Activated CD4-positive, alpha-beta T cell treated with anti-CD3 and anti-CD28 coated beads for 4 hours (primary cell): ENCODE data around the gene CBFA2T2.
"Not testable (repeated sequence)": the region's sequence is repeated elsewhere in the genome, so short reads cannot be mapped to it uniquely, and the experiment has no call there.

Experiments
- DNase-seq, 2 donors: peaks; one replicate each; pipeline ENCODE4 v3.0.0-alpha.2; 2020

The CBFA2T2 gene

GRCh38 chr20:33472868-33473435 lies 16.9 kb upstream of the CBFA2T2 start:
- no peak for DNase-seq

GRCh38 chr20:33474097-33474873 lies 15.6 kb upstream of the CBFA2T2 start:
- no peak for DNase-seq

- DNase-seq: no peak
These were observed 14.9 kb upstream of the CBFA2T2 start for GRCh38 chr20:33474963-33475362.

GRCh38 chr20:33475381-33476152 lies 14.3 kb upstream of the CBFA2T2 start:
- no peak for DNase-seq

GRCh38 chr20:33477386-33478234 lies 12.3 kb upstream of the CBFA2T2 start:
- DNase-seq: no peak

GRCh38 chr20:33480048-33480447 lies 9.8 kb upstream of the CBFA2T2 start:
- no peak for DNase-seq

GRCh38 chr20:33481431-33481941 lies 8.4 kb upstream of the CBFA2T2 start:
- DNase-seq: no peak

GRCh38 chr20:33482581-33482980 lies 7.3 kb upstream of the CBFA2T2 start:
- DNase-seq: no peak

GRCh38 chr20:33483186-33483585 lies 6.7 kb upstream of the CBFA2T2 start:
- not testable (repeated sequence) for DNase-seq

- no peak for DNase-seq
These were observed 1.7 kb upstream of the CBFA2T2 start for GRCh38 chr20:33488201-33488600.

GRCh38 chr20:33488661-33489494 lies 1.0 kb upstream of the CBFA2T2 start:
- not testable (repeated sequence) for DNase-seq

- peak; percentile 98 to 99 for DNase-seq
These were observed 337 bp upstream of the CBFA2T2 start for GRCh38 chr20:33489495-33490022.

- no peak for DNase-seq
These were observed 1.2 kb downstream of the CBFA2T2 start for GRCh38 chr20:33490934-33491656.

GRCh38 chr20:33493076-33493766 lies 3.3 kb downstream of the CBFA2T2 start:
- DNase-seq: no peak

GRCh38 chr20:33496776-33497175 lies 6.9 kb downstream of the CBFA2T2 start:
- not testable (repeated sequence) for DNase-seq

GRCh38 chr20:33499355-33499754 lies 9.5 kb downstream of the CBFA2T2 start:
- DNase-seq: no peak

- DNase-seq: no peak
These were observed 11.1 kb downstream of the CBFA2T2 start for GRCh38 chr20:33501000-33501399.

GRCh38 chr20:33503564-33503963 lies 13.7 kb downstream of the CBFA2T2 start:
- no peak for DNase-seq

GRCh38 chr20:33506576-33506975 lies 16.7 kb downstream of the CBFA2T2 start:
- no peak for DNase-seq

- DNase-seq: no peak
These were observed 17.6 kb downstream of the CBFA2T2 start for GRCh38 chr20:33507461-33507860.
